ENCODE measurements around the gene DNAJA2. TPM values are rescaled to one million over a fixed set of nuclear protein-coding genes. Genes with fewer than 3 reads are reported as not detected.

Gene DNAJA2
- total RNA-seq, 1 experiment from 2014 or later: 85.2 TPM

GRCh38 chr16:46996391-46996790, 22.9 kb upstream of the DNAJA2 start:
- no TSS peak for BruUV-seq (replicated peaks)
- H3K4me3 ChIP-seq (ENCODE audit: low read depth, low read length, poor library complexity, severe bottlenecking): no peak overlapping the region
- intact Hi-C loops (cut with micrococcal nuclease; ENCODE audit: unreplicated experiment): no loop called here
- H3K36me3 ChIP-seq (ENCODE audit: insufficient read depth, low read length, poor library complexity, severe bottlenecking): no peaks in the 10 kb centered on the region
- H3K9me3 ChIP-seq (ENCODE audit: low read depth, low read length, poor library complexity, severe bottlenecking): no peaks in the 10 kb centered on the region
- POLR2A ChIA-PET (ENCODE audit: low non-redundant PET): no interaction called here
- H3K27ac ChIP-seq (ENCODE audit: low read depth, low read length, poor library complexity, severe bottlenecking): no peak overlapping the region
- no peaks in the 10 kb centered on the region for H3K4me1 ChIP-seq (ENCODE audit: insufficient read depth, low read length, poor library complexity, severe bottlenecking)
- CTCF ChIA-PET: no interaction called here
- no peaks in the 10 kb centered on the region for H3K27me3 ChIP-seq (replicated peaks; ENCODE audit: insufficient read depth, low read depth, low read length, poor library complexity)
- no peak for DNase-seq (ENCODE audit: low spot score)
- TF ChIP-seq EZH2 (IDR thresholded peaks at IDR 0.05; ENCODE audit: borderline replicate concordance, low read depth, low read length, poor library complexity, severe bottlenecking): no peak
- TF ChIP-seq, protein P1, sequence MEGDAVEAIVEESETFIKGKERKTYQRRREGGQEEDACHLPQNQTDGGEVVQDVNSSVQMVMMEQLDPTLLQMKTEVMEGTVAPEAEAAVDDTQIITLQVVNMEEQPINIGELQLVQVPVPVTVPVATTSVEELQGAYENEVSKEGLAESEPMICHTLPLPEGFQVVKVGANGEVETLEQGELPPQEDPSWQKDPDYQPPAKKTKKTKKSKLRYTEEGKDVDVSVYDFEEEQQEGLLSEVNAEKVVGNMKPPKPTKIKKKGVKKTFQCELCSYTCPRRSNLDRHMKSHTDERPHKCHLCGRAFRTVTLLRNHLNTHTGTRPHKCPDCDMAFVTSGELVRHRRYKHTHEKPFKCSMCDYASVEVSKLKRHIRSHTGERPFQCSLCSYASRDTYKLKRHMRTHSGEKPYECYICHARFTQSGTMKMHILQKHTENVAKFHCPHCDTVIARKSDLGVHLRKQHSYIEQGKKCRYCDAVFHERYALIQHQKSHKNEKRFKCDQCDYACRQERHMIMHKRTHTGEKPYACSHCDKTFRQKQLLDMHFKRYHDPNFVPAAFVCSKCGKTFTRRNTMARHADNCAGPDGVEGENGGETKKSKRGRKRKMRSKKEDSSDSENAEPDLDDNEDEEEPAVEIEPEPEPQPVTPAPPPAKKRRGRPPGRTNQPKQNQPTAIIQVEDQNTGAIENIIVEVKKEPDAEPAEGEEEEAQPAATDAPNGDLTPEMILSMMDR (conservative IDR thresholded peaks at IDR 0.05; ENCODE audit: low read depth, low read length): no peak

- TF ChIP-seq, protein P1 (conservative IDR thresholded peaks at IDR 0.05; ENCODE audit: low read depth, low read length): no peak
- TF ChIP-seq EZH2 (IDR thresholded peaks at IDR 0.05; ENCODE audit: borderline replicate concordance, low read depth, low read length, poor library complexity, severe bottlenecking): no peak
- no peaks in the 10 kb centered on the region for H3K9me3 ChIP-seq (ENCODE audit: low read depth, low read length, poor library complexity, severe bottlenecking)
- intact Hi-C loops (cut with micrococcal nuclease; ENCODE audit: unreplicated experiment): no loop called here
- BruUV-seq (replicated peaks): no TSS peak
- H3K27me3 ChIP-seq (replicated peaks; ENCODE audit: insufficient read depth, low read depth, low read length, poor library complexity): no peaks in the 10 kb centered on the region
- no peak overlapping the region for H3K27ac ChIP-seq (ENCODE audit: low read depth, low read length, poor library complexity, severe bottlenecking)
- DNase-seq (ENCODE audit: low spot score): no peak
- H3K4me3 ChIP-seq (ENCODE audit: low read depth, low read length, poor library complexity, severe bottlenecking): no peak overlapping the region
- H3K36me3 ChIP-seq (ENCODE audit: insufficient read depth, low read length, poor library complexity, severe bottlenecking): no peaks in the 10 kb centered on the region
- H3K4me1 ChIP-seq (ENCODE audit: insufficient read depth, low read length, poor library complexity, severe bottlenecking): no peaks in the 10 kb centered on the region
- POLR2A ChIA-PET (ENCODE audit: low non-redundant PET): no interaction called here
- CTCF ChIA-PET: no interaction called here
Observed at GRCh38 chr16:46991729-46992704, 18.5 kb upstream of the DNAJA2 start.

DNA sequence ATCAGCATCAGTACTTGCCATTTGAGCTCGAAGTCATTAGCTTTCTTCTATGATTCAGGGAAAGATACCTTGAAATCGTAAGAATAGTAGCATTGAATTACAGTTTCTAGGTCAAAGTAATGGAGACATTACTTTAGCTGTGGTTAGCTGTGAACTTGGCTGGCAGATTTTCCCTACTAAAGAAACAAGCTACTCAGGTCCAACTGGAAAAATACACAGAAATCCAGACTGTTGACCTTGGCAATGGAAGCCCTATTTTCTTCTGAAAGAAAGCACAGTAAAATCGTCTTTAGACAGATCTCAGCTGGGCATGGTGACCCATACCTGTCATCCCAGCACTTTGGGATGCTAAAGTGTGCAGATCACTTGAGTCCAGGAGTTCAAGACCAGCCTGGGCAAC, 13.4 kb upstream of the DNAJA2 start:
- Histone ChIP-seq H3K36me3 (ENCODE audit: insufficient read depth, low read length, poor library complexity, severe bottlenecking) (no peaks in the 10 kb centered on the region), H3K9me3 (ENCODE audit: low read depth, low read length, poor library complexity, severe bottlenecking) (no peaks in the 10 kb centered on the region), H3K4me3 (ENCODE audit: low read depth, low read length, poor library complexity, severe bottlenecking) (no peak overlapping the region), H3K27ac (ENCODE audit: low read depth, low read length, poor library complexity, severe bottlenecking) (no peak overlapping the region), H3K27me3 (replicated peaks; ENCODE audit: insufficient read depth, low read depth, low read length, poor library complexity) (no peaks in the 10 kb centered on the region), H3K4me1 (ENCODE audit: insufficient read depth, low read length, poor library complexity, severe bottlenecking) (no peaks in the 10 kb centered on the region)
- intact Hi-C loops (cut with micrococcal nuclease; ENCODE audit: unreplicated experiment): no loop called here
- no TSS peak for BruUV-seq (replicated peaks)
- DNase-seq (ENCODE audit: low spot score): no peak
- no peak for TF ChIP-seq EZH2 (IDR thresholded peaks at IDR 0.05; ENCODE audit: borderline replicate concordance, low read depth, low read length, poor library complexity, severe bottlenecking)
- TF ChIP-seq, protein P1 (conservative IDR thresholded peaks at IDR 0.05; ENCODE audit: low read depth, low read length): no peak
- POLR2A ChIA-PET (ENCODE audit: low non-redundant PET): no interaction called here
- CTCF ChIA-PET: interaction anchor here (0.5 kb wide), 1 partner anchor 127 kb away, joined by 5 read pairs; no protein-coding TSS in a partner anchor
